DMS114 treated with DMSO at 0.1 percent for 48 hours (cell line): ENCODE measurements around the gene ABCC10.
A peak's percentile ranks its signal among the peaks of the same experiment; 100 is the strongest.
"Not testable (repeated sequence)": the region's sequence is repeated elsewhere in the genome, so short reads cannot be mapped to it uniquely, and the experiment has no call there.

Experiments
- DNase-seq: peaks from one replicate; lab custom pipeline; 2025; ENCODE audit not compliant: unreplicated experiment; lab: John Stamatoyannopoulos, UW

Gene ABCC10, protein sequence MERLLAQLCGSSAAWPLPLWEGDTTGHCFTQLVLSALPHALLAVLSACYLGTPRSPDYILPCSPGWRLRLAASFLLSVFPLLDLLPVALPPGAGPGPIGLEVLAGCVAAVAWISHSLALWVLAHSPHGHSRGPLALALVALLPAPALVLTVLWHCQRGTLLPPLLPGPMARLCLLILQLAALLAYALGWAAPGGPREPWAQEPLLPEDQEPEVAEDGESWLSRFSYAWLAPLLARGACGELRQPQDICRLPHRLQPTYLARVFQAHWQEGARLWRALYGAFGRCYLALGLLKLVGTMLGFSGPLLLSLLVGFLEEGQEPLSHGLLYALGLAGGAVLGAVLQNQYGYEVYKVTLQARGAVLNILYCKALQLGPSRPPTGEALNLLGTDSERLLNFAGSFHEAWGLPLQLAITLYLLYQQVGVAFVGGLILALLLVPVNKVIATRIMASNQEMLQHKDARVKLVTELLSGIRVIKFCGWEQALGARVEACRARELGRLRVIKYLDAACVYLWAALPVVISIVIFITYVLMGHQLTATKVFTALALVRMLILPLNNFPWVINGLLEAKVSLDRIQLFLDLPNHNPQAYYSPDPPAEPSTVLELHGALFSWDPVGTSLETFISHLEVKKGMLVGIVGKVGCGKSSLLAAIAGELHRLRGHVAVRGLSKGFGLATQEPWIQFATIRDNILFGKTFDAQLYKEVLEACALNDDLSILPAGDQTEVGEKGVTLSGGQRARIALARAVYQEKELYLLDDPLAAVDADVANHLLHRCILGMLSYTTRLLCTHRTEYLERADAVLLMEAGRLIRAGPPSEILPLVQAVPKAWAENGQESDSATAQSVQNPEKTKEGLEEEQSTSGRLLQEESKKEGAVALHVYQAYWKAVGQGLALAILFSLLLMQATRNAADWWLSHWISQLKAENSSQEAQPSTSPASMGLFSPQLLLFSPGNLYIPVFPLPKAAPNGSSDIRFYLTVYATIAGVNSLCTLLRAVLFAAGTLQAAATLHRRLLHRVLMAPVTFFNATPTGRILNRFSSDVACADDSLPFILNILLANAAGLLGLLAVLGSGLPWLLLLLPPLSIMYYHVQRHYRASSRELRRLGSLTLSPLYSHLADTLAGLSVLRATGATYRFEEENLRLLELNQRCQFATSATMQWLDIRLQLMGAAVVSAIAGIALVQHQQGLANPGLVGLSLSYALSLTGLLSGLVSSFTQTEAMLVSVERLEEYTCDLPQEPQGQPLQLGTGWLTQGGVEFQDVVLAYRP (N-terminal part only)

DNA sequence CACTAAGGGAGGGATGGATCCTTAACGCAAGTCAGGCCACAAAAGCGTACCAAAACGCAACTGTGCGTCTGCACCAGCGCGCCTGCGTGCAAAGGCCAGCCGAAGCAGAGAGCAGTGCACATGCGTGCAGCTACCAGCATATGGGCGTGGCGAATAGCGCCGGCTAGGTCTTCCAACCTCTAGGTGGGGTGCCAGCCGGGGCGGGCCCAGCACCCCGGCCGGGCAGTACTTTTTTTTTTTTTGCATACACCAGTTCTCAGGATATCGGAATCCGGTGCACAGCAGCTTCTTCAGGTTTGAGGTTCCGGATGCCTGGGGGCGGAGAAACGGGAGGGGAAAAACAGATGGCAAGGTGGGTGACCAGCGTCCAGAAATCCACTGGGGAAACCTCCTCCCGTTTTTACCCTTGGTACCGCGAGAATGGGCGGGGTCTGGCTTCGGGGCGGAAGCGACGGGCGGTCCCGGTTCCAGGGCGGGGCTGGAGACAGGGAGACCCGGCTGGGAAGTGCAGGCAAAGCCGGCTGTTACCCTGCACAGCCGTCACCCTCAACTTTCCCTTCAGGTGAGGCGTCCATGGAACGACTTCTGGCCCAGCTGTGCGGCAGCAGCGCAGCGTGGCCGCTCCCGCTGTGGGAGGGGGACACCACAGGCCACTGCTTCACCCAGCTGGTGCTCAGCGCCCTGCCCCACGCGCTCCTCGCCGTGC lies at the start of gene ABCC10:
TSS of gene ABCC10 (plus strand) at position 136 of the 706 bp plus-strand sequence. CDS start at position 574, 438 bp downstream.
- DNase-seq, result peak; percentile 98

DNA sequence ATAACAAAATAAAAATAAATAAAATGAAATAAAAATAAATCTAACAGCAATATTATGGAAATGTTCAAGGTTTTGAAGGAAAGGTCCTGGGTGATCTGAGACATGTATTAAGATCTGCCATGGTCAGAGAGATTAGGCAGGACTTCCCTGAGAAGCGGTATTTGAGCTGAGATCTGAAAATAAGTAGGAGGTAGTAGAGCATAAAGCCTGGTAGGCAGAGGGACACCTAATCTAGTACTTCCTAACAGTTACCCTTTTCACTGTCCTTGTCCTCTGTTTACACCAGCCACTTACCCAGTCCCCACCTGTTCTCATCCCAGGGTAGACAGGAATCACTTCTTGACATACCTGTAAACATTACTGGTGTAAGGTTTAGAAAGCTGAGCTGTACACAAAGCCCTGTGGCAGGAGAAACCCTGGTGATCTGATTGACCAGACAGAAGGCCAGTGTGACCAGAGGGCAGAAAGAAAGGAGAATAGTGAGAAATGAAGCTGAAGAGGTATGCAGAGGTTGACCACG lies 49.6 kb upstream of the ABCC10 start:
- DNase-seq, result no peak

- no peak for DNase-seq
Observed at GRCh38 chr6:43378631-43379030, 48.7 kb upstream of the ABCC10 start.

- not testable (repeated sequence) for DNase-seq
Observed at GRCh38 chr6:43380858-43381257, 46.5 kb upstream of the ABCC10 start.

DNA sequence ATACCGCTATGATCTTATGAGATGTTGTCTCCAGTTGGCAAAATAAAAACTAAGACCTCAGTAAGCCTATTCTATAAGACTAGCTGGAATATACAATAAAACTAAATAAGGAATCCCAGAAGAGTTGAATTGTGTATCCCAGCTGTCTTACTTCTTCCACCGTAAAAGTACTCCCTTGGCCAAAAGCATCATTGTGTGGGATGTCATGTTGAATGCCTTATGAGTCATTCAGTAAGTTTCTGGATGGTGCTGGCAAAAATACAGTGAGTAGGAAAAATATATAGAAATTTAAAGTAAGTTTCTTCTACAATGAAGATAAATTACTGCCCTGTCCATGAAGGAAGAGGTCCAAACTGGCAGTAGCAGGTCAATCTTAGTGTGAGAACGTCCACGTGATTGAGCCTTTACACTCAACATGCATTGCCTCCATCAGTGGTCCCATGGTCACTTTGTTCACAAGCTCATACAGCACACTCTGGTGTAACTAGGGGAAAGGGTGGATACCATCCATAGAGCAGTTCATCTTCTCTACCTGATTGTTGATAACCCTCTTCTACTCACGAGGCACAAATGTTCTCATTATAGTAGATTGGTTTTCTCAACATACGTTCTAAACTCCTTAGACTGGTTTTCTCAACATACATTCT lies 44.2 kb upstream of the ABCC10 start:
- DNase-seq, result no peak

- DNase-seq, result peak; percentile 29
Observed at GRCh38 chr6:43386492-43386891, 40.8 kb upstream of the ABCC10 start.

DNA sequence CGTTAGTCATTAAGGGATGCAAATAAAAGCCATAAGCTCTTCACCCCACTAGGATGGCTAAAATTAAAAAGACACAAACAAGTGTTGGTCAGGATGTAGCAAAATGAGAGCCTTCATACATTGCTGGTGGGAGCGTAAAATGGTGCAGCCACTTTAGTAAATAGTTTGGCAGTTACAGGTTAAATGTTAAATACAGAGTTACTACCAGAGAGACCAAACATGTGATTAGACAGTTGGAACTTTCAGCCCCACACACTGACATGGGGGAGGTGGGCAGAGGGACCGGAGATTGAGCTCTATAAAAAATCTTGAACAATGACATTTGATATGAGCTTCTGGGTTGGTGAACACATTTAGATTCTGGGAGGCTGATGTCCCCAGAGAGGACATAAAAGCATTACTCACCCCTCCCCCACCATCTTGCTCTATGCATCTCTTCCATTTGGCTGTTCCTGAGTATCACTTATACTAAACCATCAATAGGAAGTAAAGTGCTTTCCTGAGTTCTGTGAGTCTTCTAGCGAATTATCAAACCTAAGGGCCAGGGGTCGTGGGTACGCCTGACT lies 37.5 kb upstream of the ABCC10 start:
- DNase-seq, result no peak

DNA sequence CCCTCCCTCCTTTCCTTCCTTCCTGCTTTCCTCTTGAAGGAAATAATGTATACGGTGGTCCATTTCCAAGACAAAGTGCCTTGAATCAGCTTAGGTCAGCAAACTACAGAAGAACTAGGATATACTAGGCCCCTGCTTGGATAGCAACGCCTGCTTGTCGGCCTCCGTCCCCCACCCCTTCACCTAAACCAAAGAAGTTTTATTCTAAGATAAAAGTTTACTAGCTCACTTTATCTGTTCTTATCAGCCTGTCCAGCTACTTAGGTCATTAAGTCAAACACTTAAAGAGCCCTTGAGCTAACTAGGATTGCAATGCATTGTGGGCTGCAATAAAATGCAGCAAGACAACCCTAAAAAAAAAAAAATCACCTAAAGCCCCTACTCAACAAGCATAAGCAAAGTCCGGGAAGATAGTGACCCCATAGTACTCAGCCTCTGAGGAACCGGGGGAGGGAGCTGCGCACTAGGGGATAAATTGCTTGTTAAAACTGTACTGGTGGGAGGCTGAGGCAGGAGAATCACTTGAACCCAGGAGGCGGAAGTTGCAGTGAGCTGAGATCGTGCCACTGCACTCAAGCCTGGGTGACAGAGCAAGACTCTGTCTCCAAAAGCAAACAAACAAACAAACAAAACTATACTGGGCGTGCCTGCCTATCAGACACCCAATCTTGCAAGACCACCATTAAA lies 36.4 kb upstream of the ABCC10 start:
- DNase-seq, result not testable (repeated sequence)

- no peak for DNase-seq
Observed at GRCh38 chr6:43391440-43392031, 35.8 kb upstream of the ABCC10 start.

DNA sequence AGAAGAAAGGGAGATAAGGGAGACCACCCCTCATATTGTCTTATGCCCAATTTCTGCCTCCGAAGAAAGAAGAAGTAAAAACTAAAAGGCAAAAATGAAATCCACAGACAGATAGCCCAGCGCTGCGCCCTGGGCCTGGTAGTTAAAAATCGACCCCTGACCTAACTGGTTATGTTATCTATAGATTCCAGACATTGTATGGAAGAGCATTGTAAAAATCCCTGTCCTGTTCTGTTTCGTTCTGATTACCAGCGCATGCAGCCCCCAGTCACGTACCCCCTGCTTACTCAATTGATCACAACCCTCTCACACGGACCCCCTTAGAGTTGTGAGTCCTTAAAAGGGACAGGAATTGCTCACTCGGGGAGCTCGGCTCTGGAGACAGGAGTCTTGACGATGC lies 34.2 kb upstream of the ABCC10 start:
- not testable (repeated sequence) for DNase-seq

DNA sequence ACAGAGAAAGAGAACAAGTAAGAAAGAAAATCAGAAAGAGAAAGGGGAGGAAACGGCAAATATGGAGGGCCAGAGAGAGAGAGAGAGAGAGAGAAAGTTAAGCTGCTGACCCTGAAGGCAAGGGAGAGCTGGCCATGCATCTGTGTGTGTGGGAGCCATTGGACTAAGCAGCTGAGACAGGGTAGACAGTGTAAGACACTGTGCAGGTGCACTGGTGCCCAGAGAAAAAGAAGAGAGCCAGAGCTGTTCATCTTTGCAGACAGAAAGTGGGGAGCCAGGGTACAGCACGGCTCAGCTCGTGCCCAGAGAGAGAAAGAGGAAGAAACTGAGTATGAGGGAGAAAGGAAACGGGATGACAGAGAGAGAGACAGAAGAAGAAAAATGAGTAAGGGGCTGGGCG lies 33.7 kb upstream of the ABCC10 start:
- DNase-seq, result no peak

DNA sequence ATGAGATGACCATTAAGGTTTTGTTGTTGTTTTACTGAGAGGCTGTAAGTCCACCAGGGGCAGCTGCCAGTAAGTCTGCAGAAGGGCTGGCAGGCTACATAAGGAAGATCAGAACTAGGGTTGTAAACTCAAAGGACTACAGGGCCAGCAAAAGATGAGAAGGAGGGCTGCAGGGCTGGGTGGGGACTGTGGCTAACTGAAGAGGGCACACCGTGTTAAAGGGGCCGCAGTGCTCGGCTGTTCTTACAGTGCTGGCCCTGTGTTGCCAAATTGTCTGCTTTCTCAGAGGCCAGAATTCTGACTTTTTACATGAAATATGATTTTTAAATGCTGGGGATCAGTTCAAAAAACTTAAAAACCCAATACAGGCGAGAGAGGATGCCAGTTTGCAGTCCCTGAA lies 32.4 kb upstream of the ABCC10 start:
- no peak for DNase-seq

DNA sequence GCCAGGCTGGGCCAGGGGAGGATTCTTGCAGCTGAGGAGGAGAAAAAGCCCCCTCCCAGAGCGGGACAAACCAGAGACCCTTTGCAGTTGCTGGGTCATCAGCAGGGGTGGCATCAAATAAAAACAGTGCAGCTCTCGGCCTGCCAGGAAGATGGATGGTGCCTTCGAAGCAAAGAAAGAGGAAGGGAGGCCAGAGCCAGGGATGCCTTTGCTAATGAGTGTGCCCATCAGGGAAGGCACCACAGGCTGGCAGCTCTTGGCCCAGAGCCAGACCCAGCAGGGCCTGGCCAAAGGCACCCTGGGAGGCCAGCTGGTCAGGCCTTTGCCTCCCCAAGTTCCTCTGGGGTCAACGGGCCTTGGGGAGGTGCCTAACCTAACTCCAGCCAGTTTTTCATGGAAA lies 31.6 kb upstream of the ABCC10 start:
- no peak for DNase-seq

DNA sequence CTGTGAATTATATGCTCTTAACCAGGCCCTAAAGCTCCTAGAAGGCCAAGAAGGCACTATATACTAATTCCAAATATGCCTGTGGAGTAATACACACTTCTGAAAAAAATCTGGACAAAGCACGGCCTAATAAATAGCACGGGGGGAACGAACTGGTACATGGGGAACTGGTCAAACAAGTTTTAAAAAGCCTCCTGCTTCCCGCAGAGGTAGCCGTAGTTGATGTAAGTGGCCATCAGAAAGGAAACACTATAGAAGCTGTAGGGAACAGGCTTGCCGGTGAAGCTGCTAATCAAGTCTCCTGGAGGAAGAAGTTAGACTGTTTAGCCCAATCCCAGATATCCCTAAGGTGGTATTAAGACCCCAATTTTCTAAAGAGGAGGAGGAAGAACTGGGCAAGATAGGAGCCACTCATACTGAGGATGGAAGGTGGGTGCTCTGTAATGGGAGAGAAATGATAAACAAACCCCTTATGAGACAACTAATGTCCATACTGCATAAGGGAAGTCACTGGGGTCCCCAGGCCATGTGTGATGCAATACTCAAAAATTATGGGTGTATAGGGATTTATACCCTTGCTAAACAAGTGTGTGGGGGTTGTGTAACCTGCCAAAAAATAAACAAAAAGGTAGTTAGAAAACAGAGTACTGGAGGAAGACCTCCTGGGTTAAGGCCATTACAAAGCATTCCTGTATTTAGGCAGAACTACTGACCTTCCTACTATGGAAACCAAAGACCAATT lies 30.8 kb upstream of the ABCC10 start:
- no peak for DNase-seq

DNA sequence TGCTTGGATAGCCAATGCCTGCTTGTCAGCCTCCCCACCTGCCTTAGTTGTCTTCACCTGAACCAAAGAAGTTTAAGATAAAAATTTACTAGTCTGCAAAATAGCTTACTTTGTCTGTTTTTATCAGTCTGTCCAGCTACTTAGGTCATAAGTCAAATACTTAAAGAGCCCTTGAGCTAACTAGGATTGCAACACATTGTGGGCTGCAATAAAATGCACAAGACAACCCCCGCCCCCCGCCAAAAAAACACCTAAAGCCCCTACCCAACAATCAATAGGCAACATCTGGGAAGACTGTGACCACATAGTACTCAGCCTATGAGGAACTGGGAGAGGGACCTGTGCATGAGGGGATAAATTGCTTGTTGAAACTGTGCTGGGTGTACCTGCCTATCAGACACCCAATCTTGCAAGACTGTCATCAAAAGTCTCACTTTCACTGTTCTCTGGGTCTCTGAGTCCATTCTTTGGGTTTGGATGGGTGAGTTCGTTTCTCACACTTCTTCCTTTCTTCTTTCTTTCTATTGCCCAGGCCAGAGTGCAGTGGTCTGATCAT lies 27.3 kb upstream of the ABCC10 start:
- DNase-seq, result no peak

- no peak for DNase-seq
Observed at GRCh38 chr6:43401730-43402129, 25.6 kb upstream of the ABCC10 start.

- no peak for DNase-seq
Observed at GRCh38 chr6:43402820-43403219, 24.5 kb upstream of the ABCC10 start.

DNA sequence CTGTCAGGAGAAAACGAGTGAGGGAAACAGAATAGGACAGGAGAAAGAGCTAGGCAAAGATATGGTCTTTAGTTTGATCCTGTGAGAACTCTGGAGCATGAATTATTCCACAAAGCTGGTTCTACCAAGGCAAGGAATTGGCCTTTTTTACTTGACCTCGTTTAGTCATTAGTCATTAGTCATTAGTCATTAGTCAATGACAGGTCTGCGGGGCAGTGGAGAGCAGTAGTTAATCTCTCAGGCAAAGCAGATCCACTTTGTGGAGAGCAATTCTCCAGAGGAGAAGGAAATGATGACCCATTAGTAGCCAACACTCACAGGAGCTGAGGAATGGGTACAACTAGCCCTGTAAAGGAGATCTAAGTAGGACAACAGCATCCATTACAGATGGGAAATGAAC lies 22.0 kb upstream of the ABCC10 start:
- DNase-seq, result no peak
